Measurements from ENCODE around the gene CD22. TPM values are rescaled to one million over a fixed set of nuclear protein-coding genes. Genes with fewer than 3 reads are reported as not detected.
A peak's percentile ranks its signal among the peaks of the same experiment; 100 is the strongest.

The CD22 gene
- total and polyA plus RNA-seq, 2 of the 13 experiments (the other 11 are each of a cell fraction or from before 2014, with no cell fraction given), result 0.71 to 1.7 TPM

GRCh38 chr19:35279985-35280821 is 48.8 kb upstream of the CD22 start (continued):
- TF ChIP-seq MAZ (IDR thresholded peaks at IDR 0.05; ENCODE audit: borderline replicate concordance, low read depth, low read length), result no peak
- 0 out of 2 replicates have a peak, but pooled peaks have one; percentile 39 for TF ChIP-seq MAZ (CRISPR knock-in tag; IDR thresholded peaks at IDR 0.05; ENCODE audit: low read depth)
- TF ChIP-seq, protein P1, sequence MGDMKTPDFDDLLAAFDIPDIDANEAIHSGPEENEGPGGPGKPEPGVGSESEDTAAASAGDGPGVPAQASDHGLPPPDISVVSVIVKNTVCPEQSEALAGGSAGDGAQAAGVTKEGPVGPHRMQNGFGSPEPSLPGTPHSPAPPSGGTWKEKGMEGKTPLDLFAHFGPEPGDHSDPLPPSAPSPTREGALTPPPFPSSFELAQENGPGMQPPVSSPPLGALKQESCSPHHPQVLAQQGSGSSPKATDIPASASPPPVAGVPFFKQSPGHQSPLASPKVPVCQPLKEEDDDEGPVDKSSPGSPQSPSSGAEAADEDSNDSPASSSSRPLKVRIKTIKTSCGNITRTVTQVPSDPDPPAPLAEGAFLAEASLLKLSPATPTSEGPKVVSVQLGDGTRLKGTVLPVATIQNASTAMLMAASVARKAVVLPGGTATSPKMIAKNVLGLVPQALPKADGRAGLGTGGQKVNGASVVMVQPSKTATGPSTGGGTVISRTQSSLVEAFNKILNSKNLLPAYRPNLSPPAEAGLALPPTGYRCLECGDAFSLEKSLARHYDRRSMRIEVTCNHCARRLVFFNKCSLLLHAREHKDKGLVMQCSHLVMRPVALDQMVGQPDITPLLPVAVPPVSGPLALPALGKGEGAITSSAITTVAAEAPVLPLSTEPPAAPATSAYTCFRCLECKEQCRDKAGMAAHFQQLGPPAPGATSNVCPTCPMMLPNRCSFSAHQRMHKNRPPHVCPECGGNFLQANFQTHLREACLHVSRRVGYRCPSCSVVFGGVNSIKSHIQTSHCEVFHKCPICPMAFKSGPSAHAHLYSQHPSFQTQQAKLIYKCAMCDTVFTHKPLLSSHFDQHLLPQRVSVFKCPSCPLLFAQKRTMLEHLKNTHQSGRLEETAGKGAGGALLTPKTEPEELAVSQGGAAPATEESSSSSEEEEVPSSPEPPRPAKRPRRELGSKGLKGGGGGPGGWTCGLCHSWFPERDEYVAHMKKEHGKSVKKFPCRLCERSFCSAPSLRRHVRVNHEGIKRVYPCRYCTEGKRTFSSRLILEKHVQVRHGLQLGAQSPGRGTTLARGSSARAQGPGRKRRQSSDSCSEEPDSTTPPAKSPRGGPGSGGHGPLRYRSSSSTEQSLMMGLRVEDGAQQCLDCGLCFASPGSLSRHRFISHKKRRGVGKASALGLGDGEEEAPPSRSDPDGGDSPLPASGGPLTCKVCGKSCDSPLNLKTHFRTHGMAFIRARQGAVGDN (CRISPR knock-in tag; IDR thresholded peaks at IDR 0.05), result peak; percentile 93
- 0 out of 2 replicates have a peak, but pooled peaks have one; percentile 36 for TF ChIP-seq DMAP1 (CRISPR knock-in tag; IDR thresholded peaks at IDR 0.05)
- TF ChIP-seq RXRB (CRISPR knock-in tag; IDR thresholded peaks at IDR 0.05; ENCODE audit: borderline replicate concordance), result peak; percentile 57; the same call in 1 of the 2 replicates
- TF ChIP-seq NCOR1 (IDR thresholded peaks at IDR 0.05; ENCODE audit: borderline replicate concordance, low read length), result peak; percentile 88; the same call in 1 of the 2 replicates
- no peak for TF ChIP-seq ZNF484 (CRISPR knock-in tag; IDR thresholded peaks at IDR 0.05; ENCODE audit: borderline replicate concordance, low read depth)
- TF ChIP-seq, protein P2, sequence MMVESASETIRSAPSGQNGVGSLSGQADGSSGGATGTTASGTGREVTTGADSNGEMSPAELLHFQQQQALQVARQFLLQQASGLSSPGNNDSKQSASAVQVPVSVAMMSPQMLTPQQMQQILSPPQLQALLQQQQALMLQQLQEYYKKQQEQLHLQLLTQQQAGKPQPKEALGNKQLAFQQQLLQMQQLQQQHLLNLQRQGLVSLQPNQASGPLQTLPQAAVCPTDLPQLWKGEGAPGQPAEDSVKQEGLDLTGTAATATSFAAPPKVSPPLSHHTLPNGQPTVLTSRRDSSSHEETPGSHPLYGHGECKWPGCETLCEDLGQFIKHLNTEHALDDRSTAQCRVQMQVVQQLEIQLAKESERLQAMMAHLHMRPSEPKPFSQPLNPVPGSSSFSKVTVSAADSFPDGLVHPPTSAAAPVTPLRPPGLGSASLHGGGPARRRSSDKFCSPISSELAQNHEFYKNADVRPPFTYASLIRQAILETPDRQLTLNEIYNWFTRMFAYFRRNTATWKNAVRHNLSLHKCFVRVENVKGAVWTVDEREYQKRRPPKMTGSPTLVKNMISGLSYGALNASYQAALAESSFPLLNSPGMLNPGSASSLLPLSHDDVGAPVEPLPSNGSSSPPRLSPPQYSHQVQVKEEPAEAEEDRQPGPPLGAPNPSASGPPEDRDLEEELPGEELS (CRISPR knock-in tag; IDR thresholded peaks at IDR 0.05), result peak; percentile 48; the same call in 1 of the 2 replicates
- peak; percentile 55; the same call in 1 of the 2 replicates for TF ChIP-seq ZNF788 (CRISPR knock-in tag; IDR thresholded peaks at IDR 0.05; ENCODE audit: borderline replicate concordance)
- TF ChIP-seq PITX1 (CRISPR knock-in tag; IDR thresholded peaks at IDR 0.05), result peak; percentile 51; the same call in 1 of the 2 replicates
- 0 out of 2 replicates have a peak, but pooled peaks have one; percentile 38 for TF ChIP-seq ZNF772 (CRISPR knock-in tag; IDR thresholded peaks at IDR 0.05)
- TF ChIP-seq HNF4G (IDR thresholded peaks at IDR 0.05; ENCODE audit: borderline replicate concordance, low read depth, low read length), result peak; percentile 47; the same call in 1 of the 2 replicates
- TF ChIP-seq HNF4G (CRISPR knock-in tag; IDR thresholded peaks at IDR 0.05; ENCODE audit: borderline replicate concordance, low read depth), result no peak
- TF ChIP-seq SOX13 (IDR thresholded peaks at IDR 0.05), result no peak
- peak in 1 of 2 experiments; percentile 74; a peak in 2 of 4 replicates for TF ChIP-seq SOX13 (CRISPR knock-in tag; conservative IDR thresholded peaks at IDR 0.05 in 1 of 2, IDR thresholded peaks at IDR 0.05 in 1 of 2)

Data from HepG2 (cell line).